NT2/D1 (cell line): ENCODE results near the gene HNRNPF.

Source experiments
- DNase-seq: peaks from one replicate; pipeline ENCODE4 v3.0.0-alpha.2; 2011; ENCODE audit warnings: low read depth, low spot score
- H3K27me3 ChIP-seq: 2 replicates; pipeline ENCODE4 v1.6.0; 2011; ENCODE audit warnings: mild to moderate bottlenecking; ENCODE audit not compliant: insufficient read length, insufficient read depth
- H3K36me3 ChIP-seq: 2 replicates; pipeline ENCODE4 v1.6.1; 2011; ENCODE audit warnings: mild to moderate bottlenecking, low read length, mixed read lengths; ENCODE audit not compliant: insufficient read depth, insufficient read length
- H3K4me1 ChIP-seq: 2 replicates; pipeline ENCODE4 v1.5.1; 2011; ENCODE audit not compliant: insufficient read depth, insufficient read length
- H3K4me3 ChIP-seq: 2 replicates; pipeline ENCODE4 v1.5.1; 2011; ENCODE audit warnings: low read depth; ENCODE audit not compliant: insufficient read length
- H3K9ac ChIP-seq: 2 replicates; pipeline ENCODE4 v1.6.0; 2011; ENCODE audit warnings: low read depth; ENCODE audit not compliant: insufficient read length
- H3K9me3 ChIP-seq: 2 replicates; pipeline ENCODE4 v1.5.1; 2011; ENCODE audit warnings: mild to moderate bottlenecking, low read length; ENCODE audit not compliant: insufficient read depth
- SUZ12 ChIP-seq: IDR thresholded peaks from 2 replicates; pipeline ENCODE4 v1.6.1; 2011; ENCODE audit not compliant: insufficient read length, insufficient read depth; ENCODE audit errors: extremely low read depth
- YY1 ChIP-seq: IDR thresholded peaks from 2 replicates; pipeline ENCODE4 v1.6.1; 2011; ENCODE audit not compliant: insufficient read length, insufficient read depth
- ZNF274 ChIP-seq: IDR thresholded peaks from 2 replicates; pipeline ENCODE4 v1.6.1; 2011; ENCODE audit warnings: mild to moderate bottlenecking, low read depth, low read length

Gene HNRNPF

GRCh38 chr10:43399320-43400310, 9.4 kb downstream of the HNRNPF start:
- H3K36me3 ChIP-seq = peaks cover 44% of the 10 kb centered on the region
- no peak overlapping the region for H3K4me3 ChIP-seq
- no peak overlapping the region for H3K9ac ChIP-seq

GRCh38 chr10:43398939-43399319, 10.1 kb downstream of the HNRNPF start:
- Histone ChIP-seq H3K9ac (no peak overlapping the region), H3K27me3 (no peaks in the 10 kb centered on the region), H3K36me3 (peaks cover 50% of the 10 kb centered on the region), H3K9me3 (peaks cover 7% of the 10 kb centered on the region; the same call in 1 of the 2 replicates), H3K4me1 (peaks cover 4% of the 10 kb centered on the region), H3K4me3 (no peak overlapping the region)
- TF ChIP-seq SUZ12 = no peak
- TF ChIP-seq ZNF274 = no peak
- TF ChIP-seq YY1 = no peak
- no peak for DNase-seq

More at GRCh38 chr10:43399320-43400310, 9.4 kb downstream of the HNRNPF start:
- peaks cover 7% of the 10 kb centered on the region; the same call in 1 of the 2 replicates for H3K9me3 ChIP-seq
- TF ChIP-seq ZNF274 (no peak), SUZ12 (no peak), YY1 (no peak)
- no peaks in the 10 kb centered on the region for H3K27me3 ChIP-seq
- DNase-seq = no peak
- peaks cover 4% of the 10 kb centered on the region for H3K4me1 ChIP-seq

- Histone ChIP-seq H3K27me3 (no peaks in the 10 kb centered on the region), H3K4me1 (peaks cover 3% of the 10 kb centered on the region), H3K36me3 (peaks cover 67% of the 10 kb centered on the region), H3K9me3 (peaks cover 7% of the 10 kb centered on the region; the same call in 1 of the 2 replicates), H3K9ac (no peak overlapping the region), H3K4me3 (no peak overlapping the region)
- DNase-seq = no peak
- TF ChIP-seq ZNF274 (no peak), SUZ12 (no peak), YY1 (no peak)
Observed at GRCh38 chr10:43396928-43397624, 11.9 kb downstream of the HNRNPF start.

GRCh38 chr10:43396061-43396927, 12.7 kb downstream of the HNRNPF start:
- DNase-seq = no peak
- peaks cover 7% of the 10 kb centered on the region; the same call in 1 of the 2 replicates for H3K9me3 ChIP-seq
- no peak overlapping the region for H3K9ac ChIP-seq
- no peaks in the 10 kb centered on the region for H3K27me3 ChIP-seq
- no peak overlapping the region for H3K4me3 ChIP-seq
- no peak for TF ChIP-seq ZNF274
- no peak for TF ChIP-seq YY1
- TF ChIP-seq SUZ12 = no peak
- H3K4me1 ChIP-seq = peaks cover 3% of the 10 kb centered on the region
- H3K36me3 ChIP-seq = peaks cover 74% of the 10 kb centered on the region

- DNase-seq = no peak
- no peaks in the 10 kb centered on the region for H3K27me3 ChIP-seq
- no peak for TF ChIP-seq SUZ12
- TF ChIP-seq ZNF274 = no peak
- no peak for TF ChIP-seq YY1
- H3K36me3 ChIP-seq = peaks cover 80% of the 10 kb centered on the region
- no peak overlapping the region for H3K9ac ChIP-seq
- H3K4me1 ChIP-seq = peaks cover 3% of the 10 kb centered on the region
- no peak overlapping the region for H3K4me3 ChIP-seq
- H3K9me3 ChIP-seq = peaks cover 7% of the 10 kb centered on the region; the same call in 1 of the 2 replicates
Observed at GRCh38 chr10:43395571-43396060, 13.4 kb downstream of the HNRNPF start.

GRCh38 chr10:43394868-43395267, 14.1 kb downstream of the HNRNPF start:
- TF ChIP-seq ZNF274 (no peak), SUZ12 (no peak), YY1 (no peak)
- Histone ChIP-seq H3K36me3 (peaks cover 83% of the 10 kb centered on the region), H3K4me1 (peaks cover 5% of the 10 kb centered on the region), H3K9me3 (peaks cover 7% of the 10 kb centered on the region; the same call in 1 of the 2 replicates), H3K9ac (no peak overlapping the region), H3K27me3 (no peaks in the 10 kb centered on the region), H3K4me3 (no peak overlapping the region)
- no peak for DNase-seq
